Upper lobe of left lung (tissue), 6 donors: ENCODE results near the gene CCDC106. TPM values are rescaled to one million over a fixed set of nuclear protein-coding genes. Genes with fewer than 3 reads are reported as not detected.

Experiments
- ATAC-seq, 2 donors: fragments of 200-7000 bp; cut with Tn5 transposase; one replicate each; pipeline ENCODE4 v1.9.1; 2022; ENCODE audit warnings: mild to moderate bottlenecking in 2 of 2, moderate library complexity in 2 of 2; ENCODE audit not compliant: low FRiP score in 2 of 2
- DNase-seq, 2 donors: peaks; one replicate each; pipeline ENCODE4 v3.0.0-alpha.2; 2019 to 2020
- H3K27ac ChIP-seq, 4 donors: fragments of 200-600 bp; sonication (generic); one replicate each; pipeline ENCODE4 v1.5.1; 2016 to 2019
- H3K27me3 ChIP-seq, 4 donors: fragments of 200-600 bp; sonication (generic); one replicate each; pipeline ENCODE4 v1.5.1; 2017 to 2019
- H3K36me3 ChIP-seq, 4 donors: fragments of 200-600 bp; sonication (generic); one replicate each; pipeline ENCODE4 v1.5.1; 2016 to 2019
- H3K4me1 ChIP-seq, 4 donors: fragments of 200-600 bp; sonication (generic); one replicate each; pipeline ENCODE4 v1.5.1; 2018 to 2019
- H3K4me3 ChIP-seq, 4 donors: fragments of 200-600 bp; sonication (generic); one replicate each; pipeline ENCODE4 v1.5.1; 2017 to 2019; ENCODE audit warnings: mild to moderate bottlenecking in 2 of 4, moderate library complexity in 1 of 4
- H3K9me3 ChIP-seq, 4 donors: fragments of 200-600 bp; sonication (generic); one replicate each; pipeline ENCODE4 v1.5.1; 2018 to 2019
- EP300 ChIP-seq, 4 donors: sonication (generic); formaldehyde crosslinking; IDR thresholded peaks; one replicate each; pipeline ENCODE4 v1.5.1; 2017; ENCODE audit warnings: antibody characterized with exemption in 4 of 4, control low read depth in 2 of 4
- POLR2A ChIP-seq, 4 donors: fragments of 450-650 bp; IDR thresholded peaks; one replicate each; pipeline ENCODE4 v1.5.1; 2016 to 2017; ENCODE audit warnings: antibody characterized with exemption in 4 of 4, mild to moderate bottlenecking in 2 of 4
- POLR2AphosphoS5 ChIP-seq, 2 donors: sonication (generic); formaldehyde crosslinking; IDR thresholded peaks; one replicate each; pipeline ENCODE4 v1.5.1; 2017; ENCODE audit warnings: antibody characterized with exemption in 2 of 2
- WGBS, 2 donors: methylation state at CpG; one replicate each; pipeline ENCODE4 v1.1.5; 2017 to 2018; 5-methylcytosine and 5-hydroxymethylcytosine counted together
- total RNA-seq, 6 donors: library from RNA; depleted of rRNA in 4 of 6; stranded (reverse); fragments of >200 nt in 4 of 6; gene quantifications; one replicate each; pipeline versions ENCODE4 v1.1.0 to v1.2.1, GENCODE V29; 2016 to 2021
- TF ChIP-seq, protein P1 (sequence below), 6 experiments: fragments of 450-650 bp in 4 of 6; fragments of 200-600 bp in 2 of 6; sonication (generic) in 2 of 6; IDR thresholded peaks; one replicate each; pipeline ENCODE4 v1.5.1; 2016 to 2019; ENCODE audit warnings: antibody characterized with exemption in 6 of 6
- donor health status: DM: no; HTN: no; CAD: no; lungs with moderate emphysema.
- donor health status: DM: no; HTN: yes; CAD: no; lungs with severe emphysema.

The CCDC106 gene
- total RNA-seq, 6 donors from 2014 or later = 15.3 to 44.0 (median 17.1) TPM

DNA sequence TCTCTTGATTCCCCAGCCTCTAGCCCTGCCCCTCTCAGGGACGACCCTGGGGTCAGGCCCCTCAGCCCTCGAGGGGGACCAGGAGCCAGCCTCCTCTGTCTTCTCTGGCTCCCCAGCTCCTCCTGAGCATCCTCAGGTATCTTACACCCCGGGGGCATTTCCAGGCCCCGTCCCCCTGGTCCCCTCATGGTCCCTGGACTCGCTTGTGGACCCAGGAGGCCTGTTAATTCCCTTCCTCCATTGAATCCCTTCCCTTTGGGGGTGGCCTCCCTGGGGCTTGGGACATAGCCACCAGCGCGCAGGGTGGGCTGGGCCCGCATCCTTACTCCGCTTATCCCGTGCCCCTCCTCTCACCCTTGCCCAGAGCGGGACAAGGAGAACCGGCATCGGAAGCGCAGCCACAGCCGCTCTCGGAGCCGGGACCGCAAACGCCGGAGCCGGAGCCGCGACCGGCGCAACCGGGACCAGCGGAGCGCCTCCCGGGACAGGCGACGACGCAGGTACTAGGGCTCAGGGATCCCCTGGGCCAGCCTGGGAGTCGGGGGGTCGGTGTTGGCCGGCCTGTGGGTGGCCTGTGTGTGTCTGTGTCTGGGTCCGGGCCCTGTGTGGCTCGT, 10.9 kb downstream of the CCDC106 start:
- TF ChIP-seq EP300 (IDR thresholded peaks at IDR 0.05) (no peak), POLR2AphosphoS5 (IDR thresholded peaks at IDR 0.05) (no peak), POLR2A (IDR thresholded peaks at IDR 0.05) (no peak)
- TF ChIP-seq, protein P1, sequence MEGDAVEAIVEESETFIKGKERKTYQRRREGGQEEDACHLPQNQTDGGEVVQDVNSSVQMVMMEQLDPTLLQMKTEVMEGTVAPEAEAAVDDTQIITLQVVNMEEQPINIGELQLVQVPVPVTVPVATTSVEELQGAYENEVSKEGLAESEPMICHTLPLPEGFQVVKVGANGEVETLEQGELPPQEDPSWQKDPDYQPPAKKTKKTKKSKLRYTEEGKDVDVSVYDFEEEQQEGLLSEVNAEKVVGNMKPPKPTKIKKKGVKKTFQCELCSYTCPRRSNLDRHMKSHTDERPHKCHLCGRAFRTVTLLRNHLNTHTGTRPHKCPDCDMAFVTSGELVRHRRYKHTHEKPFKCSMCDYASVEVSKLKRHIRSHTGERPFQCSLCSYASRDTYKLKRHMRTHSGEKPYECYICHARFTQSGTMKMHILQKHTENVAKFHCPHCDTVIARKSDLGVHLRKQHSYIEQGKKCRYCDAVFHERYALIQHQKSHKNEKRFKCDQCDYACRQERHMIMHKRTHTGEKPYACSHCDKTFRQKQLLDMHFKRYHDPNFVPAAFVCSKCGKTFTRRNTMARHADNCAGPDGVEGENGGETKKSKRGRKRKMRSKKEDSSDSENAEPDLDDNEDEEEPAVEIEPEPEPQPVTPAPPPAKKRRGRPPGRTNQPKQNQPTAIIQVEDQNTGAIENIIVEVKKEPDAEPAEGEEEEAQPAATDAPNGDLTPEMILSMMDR (IDR thresholded peaks at IDR 0.05) = no peak
- Histone ChIP-seq H3K4me1 (peaks cover 37 to 49% (median 45%) of the 10 kb centered on the region in 4 donors), H3K27ac (no peak overlapping the region), H3K4me3 (no peak overlapping the region), H3K27me3 (no peaks in the 10 kb centered on the region), H3K9me3 (no peaks in the 10 kb centered on the region), H3K36me3 (peaks cover 30 to 52% (median 51%) of the 10 kb centered on the region in 4 donors)
- ATAC-seq (no peak), DNase-seq (peak in 1 of 2 donors; percentile 82)
- WGBS, 2 donors = 90 to 94% methylated on average over 34 to 35 of the region's 37 CpGs

- Histone ChIP-seq H3K9me3 (no peaks in the 10 kb centered on the region), H3K27me3 (no peaks in the 10 kb centered on the region), H3K4me1 (peaks cover 37 to 49% (median 45%) of the 10 kb centered on the region in 4 donors), H3K27ac (no peak overlapping the region), H3K4me3 (no peak overlapping the region), H3K36me3 (peaks cover 37 to 61% (median 60%) of the 10 kb centered on the region in 4 donors)
- TF ChIP-seq POLR2AphosphoS5 (IDR thresholded peaks at IDR 0.05) (no peak), POLR2A (IDR thresholded peaks at IDR 0.05) (no peak), EP300 (IDR thresholded peaks at IDR 0.05) (no peak)
- TF ChIP-seq, protein P1 (IDR thresholded peaks at IDR 0.05) = no peak
- WGBS, 2 donors = 63 to 79% methylated on average over 6 to 9 of the region's 9 CpGs
- DNase-seq (no peak), ATAC-seq (no peak)
These were observed 11.8 kb downstream of the CCDC106 start for GRCh38 chr19:55659822-55660221.

DNA sequence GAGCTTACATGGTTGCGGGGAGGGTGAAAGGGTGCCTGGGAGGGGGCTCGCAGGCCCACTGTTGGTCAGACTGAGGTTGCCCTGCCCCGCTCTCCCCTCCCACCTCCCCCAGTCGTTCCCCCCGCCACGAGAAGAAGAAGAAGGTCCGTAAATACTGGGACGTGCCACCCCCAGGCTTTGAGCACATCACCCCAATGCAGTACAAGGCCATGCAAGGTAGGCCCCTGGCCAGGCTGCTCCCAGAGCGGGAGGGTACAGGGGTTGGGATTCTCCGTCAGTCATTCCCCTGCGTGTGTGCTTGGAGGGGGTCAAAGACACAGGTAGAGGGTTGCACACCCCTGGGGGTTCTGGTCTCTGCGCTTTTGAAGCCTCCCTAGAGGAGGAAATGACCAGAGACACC, 12.4 kb downstream of the CCDC106 start:
- DNase-seq (no peak), ATAC-seq (no peak)
- Histone ChIP-seq H3K4me3 (no peak overlapping the region), H3K36me3 (peaks cover 37 to 67% (median 64%) of the 10 kb centered on the region in 4 donors), H3K27me3 (no peaks in the 10 kb centered on the region), H3K9me3 (no peaks in the 10 kb centered on the region), H3K4me1 (peaks cover 37 to 49% (median 45%) of the 10 kb centered on the region in 4 donors), H3K27ac (no peak overlapping the region)
- TF ChIP-seq POLR2AphosphoS5 (IDR thresholded peaks at IDR 0.05) = no peak
- no peak for TF ChIP-seq EP300 (IDR thresholded peaks at IDR 0.05)
- TF ChIP-seq, protein P1 (IDR thresholded peaks at IDR 0.05) = no peak
- TF ChIP-seq POLR2A (IDR thresholded peaks at IDR 0.05) = no peak
- 96 to 98% methylated on average over 4 to 10 of the region's 12 CpGs for WGBS, 2 donors

- no peaks in the 10 kb centered on the region for H3K27me3 ChIP-seq
- H3K36me3 ChIP-seq = peaks cover 39 to 72% (median 70%) of the 10 kb centered on the region in 4 donors
- no peak overlapping the region for H3K27ac ChIP-seq
- TF ChIP-seq, protein P1 (IDR thresholded peaks at IDR 0.05) = no peak
- TF ChIP-seq POLR2AphosphoS5 (IDR thresholded peaks at IDR 0.05) (no peak), EP300 (IDR thresholded peaks at IDR 0.05) (no peak), POLR2A (IDR thresholded peaks at IDR 0.05) (no peak)
- ATAC-seq (no peak), DNase-seq (no peak)
- 78 to 90% methylated on average over 16 of the region's 16 CpGs for WGBS, 2 donors
- H3K9me3 ChIP-seq = no peaks in the 10 kb centered on the region
- no peak overlapping the region for H3K4me3 ChIP-seq
- H3K4me1 ChIP-seq = peaks cover 32 to 43% (median 40%) of the 10 kb centered on the region in 4 donors
These were observed 13.0 kb downstream of the CCDC106 start for GRCh38 chr19:55660991-55661390.

- no peaks in the 10 kb centered on the region for H3K9me3 ChIP-seq
- H3K27me3 ChIP-seq = no peaks in the 10 kb centered on the region
- DNase-seq = no peak
- H3K4me1 ChIP-seq = peaks cover 24 to 34% (median 32%) of the 10 kb centered on the region in 4 donors
- no peak overlapping the region for H3K27ac ChIP-seq
- no peak overlapping the region for H3K4me3 ChIP-seq
- no peak for ATAC-seq
- TF ChIP-seq POLR2A (IDR thresholded peaks at IDR 0.05) (no peak), EP300 (IDR thresholded peaks at IDR 0.05) (no peak)
- TF ChIP-seq, protein P1 (IDR thresholded peaks at IDR 0.05) = no peak
- WGBS, 2 donors = 56 to 74% methylated on average over 7 of the region's 7 CpGs
- H3K36me3 ChIP-seq = peaks cover 42 to 81% (median 78%) of the 10 kb centered on the region in 4 donors
These were observed 13.8 kb downstream of the CCDC106 start for GRCh38 chr19:55661826-55662225.
